NT2/D1 (cell line): ENCODE data around the gene KRT34.
"Not testable (repeated sequence)": the region's sequence is repeated elsewhere in the genome, so short reads cannot be mapped to it uniquely, and the experiment has no call there.

ENCODE experiments used
- SUZ12 ChIP-seq: IDR thresholded peaks from 2 replicates; pipeline ENCODE4 v1.6.1; 2011; ENCODE audit not compliant: insufficient read length, insufficient read depth; ENCODE audit errors: extremely low read depth
- ZNF274 ChIP-seq: IDR thresholded peaks from 2 replicates; pipeline ENCODE4 v1.6.1; 2011; ENCODE audit warnings: mild to moderate bottlenecking, low read depth, low read length

DNA sequence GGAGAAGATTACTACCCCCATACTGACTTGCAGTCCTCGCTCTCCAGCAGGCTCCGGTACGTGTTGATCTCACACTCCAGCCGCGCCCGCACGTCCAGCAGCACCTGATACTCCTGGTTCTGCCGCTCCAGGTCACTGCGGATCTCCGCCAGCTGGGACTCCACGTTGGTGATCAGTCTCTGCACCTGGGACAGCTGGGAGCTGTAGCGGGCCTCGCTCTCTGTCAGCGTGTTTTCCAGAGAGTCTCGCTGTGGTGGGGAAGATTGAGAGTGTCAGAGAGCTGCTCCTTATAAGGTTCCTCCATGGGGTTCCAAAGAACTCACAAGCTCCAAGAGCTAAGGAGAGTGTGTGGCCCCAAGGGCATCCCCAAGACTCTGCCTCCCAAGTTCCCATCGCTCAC lies 35.7 kb downstream of the KRT34 start:
- TF ChIP-seq ZNF274, SUZ12: not testable (repeated sequence)
